Vagina (tissue), 2 donors: Measurements from ENCODE around the gene PIAS1.

ENCODE experiments used
- POLR2A ChIP-seq, 2 donors: fragments of 450-650 bp; IDR thresholded peaks; one replicate each; pipeline ENCODE4 v1.6.1; 2017; ENCODE audit warnings: antibody characterized with exemption in 2 of 2, mild to moderate bottlenecking in 2 of 2, moderate library complexity in 2 of 2
- TF ChIP-seq, protein P1 (sequence below), 3 experiments: fragments of 450-650 bp in 2 of 3; fragments of 200-600 bp in 1 of 3; sonication (generic) in 1 of 3; IDR thresholded peaks; one replicate each; pipeline ENCODE4 v1.5.1; 2017 to 2019; ENCODE audit warnings: antibody characterized with exemption in 3 of 3, mild to moderate bottlenecking in 2 of 3, moderate library complexity in 2 of 3

DNA sequence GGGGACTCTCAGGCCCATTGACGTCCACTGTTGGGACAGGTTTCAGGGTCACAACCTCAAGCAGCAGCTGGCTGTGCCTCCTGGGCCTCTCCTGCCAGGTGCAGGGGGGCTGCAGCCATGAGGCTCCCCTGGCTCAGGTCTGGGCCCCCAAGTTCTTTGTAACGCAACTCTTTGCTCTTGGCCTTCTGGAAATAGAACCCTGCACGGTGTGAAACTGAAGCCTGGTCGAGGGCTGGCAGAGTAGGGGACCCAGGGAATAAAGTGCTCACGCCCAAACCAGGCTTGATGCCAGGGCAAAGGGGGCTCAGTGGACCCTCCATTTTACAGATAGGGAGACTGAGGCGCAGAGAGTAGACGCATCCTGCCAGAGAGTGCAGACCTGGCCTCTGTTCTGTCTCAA is 150.2 kb downstream of the PIAS1 start:
- TF ChIP-seq, protein P1, sequence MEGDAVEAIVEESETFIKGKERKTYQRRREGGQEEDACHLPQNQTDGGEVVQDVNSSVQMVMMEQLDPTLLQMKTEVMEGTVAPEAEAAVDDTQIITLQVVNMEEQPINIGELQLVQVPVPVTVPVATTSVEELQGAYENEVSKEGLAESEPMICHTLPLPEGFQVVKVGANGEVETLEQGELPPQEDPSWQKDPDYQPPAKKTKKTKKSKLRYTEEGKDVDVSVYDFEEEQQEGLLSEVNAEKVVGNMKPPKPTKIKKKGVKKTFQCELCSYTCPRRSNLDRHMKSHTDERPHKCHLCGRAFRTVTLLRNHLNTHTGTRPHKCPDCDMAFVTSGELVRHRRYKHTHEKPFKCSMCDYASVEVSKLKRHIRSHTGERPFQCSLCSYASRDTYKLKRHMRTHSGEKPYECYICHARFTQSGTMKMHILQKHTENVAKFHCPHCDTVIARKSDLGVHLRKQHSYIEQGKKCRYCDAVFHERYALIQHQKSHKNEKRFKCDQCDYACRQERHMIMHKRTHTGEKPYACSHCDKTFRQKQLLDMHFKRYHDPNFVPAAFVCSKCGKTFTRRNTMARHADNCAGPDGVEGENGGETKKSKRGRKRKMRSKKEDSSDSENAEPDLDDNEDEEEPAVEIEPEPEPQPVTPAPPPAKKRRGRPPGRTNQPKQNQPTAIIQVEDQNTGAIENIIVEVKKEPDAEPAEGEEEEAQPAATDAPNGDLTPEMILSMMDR (IDR thresholded peaks at IDR 0.05), result no peak
- no peak for TF ChIP-seq POLR2A (IDR thresholded peaks at IDR 0.05)
